ENCODE data around the gene MOCS3. TPM values are rescaled to one million over a fixed set of nuclear protein-coding genes. Genes with fewer than 3 reads are reported as not detected.

The MOCS3 gene
- total RNA-seq, 1 donor from 2014 or later, result 5.6 TPM

GRCh38 chr20:50999355-50999754 lies 40.7 kb downstream of the MOCS3 start:
- H3K9me3 ChIP-seq (ENCODE audit: low read depth), result no peaks in the 10 kb centered on the region
- no peaks in the 10 kb centered on the region for H4K20me1 ChIP-seq (ENCODE audit: low read depth)
- TF ChIP-seq EZH2phosphoT487 (IDR thresholded peaks at IDR 0.05), result no peak
- TF ChIP-seq EZH2 (IDR thresholded peaks at IDR 0.05), result no peak
- TF ChIP-seq, protein P1, sequence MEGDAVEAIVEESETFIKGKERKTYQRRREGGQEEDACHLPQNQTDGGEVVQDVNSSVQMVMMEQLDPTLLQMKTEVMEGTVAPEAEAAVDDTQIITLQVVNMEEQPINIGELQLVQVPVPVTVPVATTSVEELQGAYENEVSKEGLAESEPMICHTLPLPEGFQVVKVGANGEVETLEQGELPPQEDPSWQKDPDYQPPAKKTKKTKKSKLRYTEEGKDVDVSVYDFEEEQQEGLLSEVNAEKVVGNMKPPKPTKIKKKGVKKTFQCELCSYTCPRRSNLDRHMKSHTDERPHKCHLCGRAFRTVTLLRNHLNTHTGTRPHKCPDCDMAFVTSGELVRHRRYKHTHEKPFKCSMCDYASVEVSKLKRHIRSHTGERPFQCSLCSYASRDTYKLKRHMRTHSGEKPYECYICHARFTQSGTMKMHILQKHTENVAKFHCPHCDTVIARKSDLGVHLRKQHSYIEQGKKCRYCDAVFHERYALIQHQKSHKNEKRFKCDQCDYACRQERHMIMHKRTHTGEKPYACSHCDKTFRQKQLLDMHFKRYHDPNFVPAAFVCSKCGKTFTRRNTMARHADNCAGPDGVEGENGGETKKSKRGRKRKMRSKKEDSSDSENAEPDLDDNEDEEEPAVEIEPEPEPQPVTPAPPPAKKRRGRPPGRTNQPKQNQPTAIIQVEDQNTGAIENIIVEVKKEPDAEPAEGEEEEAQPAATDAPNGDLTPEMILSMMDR (IDR thresholded peaks at IDR 0.05), result no peak

GRCh38 chr20:51001430-51002265 lies 43.0 kb downstream of the MOCS3 start:
- peaks cover 34% of the 10 kb centered on the region for H3K4me1 Mint-ChIP-seq
- no peaks in the 10 kb centered on the region for H3K9me3 ChIP-seq (ENCODE audit: low read depth)
- H2AFZ ChIP-seq (replicated peaks), result no peak overlapping the region
- H3K36me3 Mint-ChIP-seq, result peaks cover 5% of the 10 kb centered on the region
- H3K36me3 ChIP-seq, result no peaks in the 10 kb centered on the region
- H3K4me3 Mint-ChIP-seq, result no peak overlapping the region
- no peaks in the 10 kb centered on the region for H3K27me3 ChIP-seq
- H3F3A ChIP-seq (ENCODE audit: low read depth), result no peaks in the 10 kb centered on the region
- no peak overlapping the region for H3K4me3 ChIP-seq
- no peak overlapping the region for H3K4me2 ChIP-seq
- no peak for DNase-seq (ENCODE audit: low spot score)
- H3K9ac ChIP-seq, result no peak overlapping the region
- no peak overlapping the region for H3K27ac ChIP-seq
- no peaks in the 10 kb centered on the region for H3K9me3 Mint-ChIP-seq
- H3K27ac Mint-ChIP-seq, result no peak overlapping the region
- peaks cover 11% of the 10 kb centered on the region for H3K27me3 Mint-ChIP-seq (ENCODE audit: insufficient read depth, low read depth)
- TF ChIP-seq, protein P1 (IDR thresholded peaks at IDR 0.05), result no peak
- no peak for TF ChIP-seq EZH2phosphoT487 (IDR thresholded peaks at IDR 0.05)
- no peak for TF ChIP-seq EZH2 (IDR thresholded peaks at IDR 0.05)
- H3K4me1 ChIP-seq, result peaks cover 12% of the 10 kb centered on the region
- H4K20me1 ChIP-seq (ENCODE audit: low read depth), result no peaks in the 10 kb centered on the region
- H3K79me2 ChIP-seq (ENCODE audit: low read depth), result no peaks in the 10 kb centered on the region

More at GRCh38 chr20:50999355-50999754, 40.7 kb downstream of the MOCS3 start:
- no peaks in the 10 kb centered on the region for H3K79me2 ChIP-seq (ENCODE audit: low read depth)
- H3K27me3 ChIP-seq, result no peaks in the 10 kb centered on the region
- H3K9me3 Mint-ChIP-seq, result no peaks in the 10 kb centered on the region
- H3K4me1 Mint-ChIP-seq, result peaks cover 28% of the 10 kb centered on the region
- H3K27me3 Mint-ChIP-seq (ENCODE audit: insufficient read depth, low read depth), result peaks cover 19% of the 10 kb centered on the region
- no peak overlapping the region for H3K27ac Mint-ChIP-seq
- H3K27ac ChIP-seq, result no peak overlapping the region
- H3K4me1 ChIP-seq, result peaks cover 12% of the 10 kb centered on the region
- no peaks in the 10 kb centered on the region for H3K36me3 Mint-ChIP-seq
- H3F3A ChIP-seq (ENCODE audit: low read depth), result no peaks in the 10 kb centered on the region
- no peak overlapping the region for H2AFZ ChIP-seq (replicated peaks)
- no peak overlapping the region for H3K9ac ChIP-seq
- no peak overlapping the region for H3K4me3 Mint-ChIP-seq
- H3K4me2 ChIP-seq, result no peak overlapping the region
- no peak overlapping the region for H3K4me3 ChIP-seq
- DNase-seq (ENCODE audit: low spot score), result no peak
- H3K36me3 ChIP-seq, result no peaks in the 10 kb centered on the region

GRCh38 chr20:51002633-51003032 lies 44.0 kb downstream of the MOCS3 start:
- H3K9me3 ChIP-seq (ENCODE audit: low read depth), result no peaks in the 10 kb centered on the region
- H3K27ac Mint-ChIP-seq, result peak overlapping the region; percentile 39

More at GRCh38 chr20:51002633-51003032, 44.0 kb downstream of the MOCS3 start:
- Histone ChIP-seq H3K9ac (no peak overlapping the region), H3K36me3 (no peaks in the 10 kb centered on the region), H3K27me3 (no peaks in the 10 kb centered on the region), H3F3A (ENCODE audit: low read depth) (no peaks in the 10 kb centered on the region), H3K4me3 (no peak overlapping the region), H3K79me2 (ENCODE audit: low read depth) (no peaks in the 10 kb centered on the region), H3K27ac (no peak overlapping the region), H3K4me1 (peaks cover 12% of the 10 kb centered on the region), H2AFZ (replicated peaks) (no peak overlapping the region), H4K20me1 (ENCODE audit: low read depth) (no peaks in the 10 kb centered on the region), H3K4me2 (no peak overlapping the region)
- peaks cover 5% of the 10 kb centered on the region for H3K36me3 Mint-ChIP-seq
- no peak overlapping the region for H3K4me3 Mint-ChIP-seq
- H3K4me1 Mint-ChIP-seq, result peaks cover 34% of the 10 kb centered on the region
- TF ChIP-seq EZH2 (IDR thresholded peaks at IDR 0.05) (no peak), EZH2phosphoT487 (IDR thresholded peaks at IDR 0.05) (no peak)
- TF ChIP-seq, protein P1 (IDR thresholded peaks at IDR 0.05), result no peak
- H3K27me3 Mint-ChIP-seq (ENCODE audit: insufficient read depth, low read depth), result peaks cover 11% of the 10 kb centered on the region
- H3K9me3 Mint-ChIP-seq, result no peaks in the 10 kb centered on the region
- no peak for DNase-seq (ENCODE audit: low spot score)

Data from neural progenitor cell (in vitro differentiated cells).